SHP77 (cell line): ENCODE data around the gene BTNL8.

Experiments
- DNase-seq, 2 experiments: peaks; one replicate each; lab custom pipeline; 2025; lab: John Stamatoyannopoulos, UW

BTNL8 gene, protein sequence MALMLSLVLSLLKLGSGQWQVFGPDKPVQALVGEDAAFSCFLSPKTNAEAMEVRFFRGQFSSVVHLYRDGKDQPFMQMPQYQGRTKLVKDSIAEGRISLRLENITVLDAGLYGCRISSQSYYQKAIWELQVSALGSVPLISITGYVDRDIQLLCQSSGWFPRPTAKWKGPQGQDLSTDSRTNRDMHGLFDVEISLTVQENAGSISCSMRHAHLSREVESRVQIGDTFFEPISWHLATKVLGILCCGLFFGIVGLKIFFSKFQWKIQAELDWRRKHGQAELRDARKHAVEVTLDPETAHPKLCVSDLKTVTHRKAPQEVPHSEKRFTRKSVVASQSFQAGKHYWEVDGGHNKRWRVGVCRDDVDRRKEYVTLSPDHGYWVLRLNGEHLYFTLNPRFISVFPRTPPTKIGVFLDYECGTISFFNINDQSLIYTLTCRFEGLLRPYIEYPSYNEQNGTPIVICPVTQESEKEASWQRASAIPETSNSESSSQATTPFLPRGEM

DNA sequence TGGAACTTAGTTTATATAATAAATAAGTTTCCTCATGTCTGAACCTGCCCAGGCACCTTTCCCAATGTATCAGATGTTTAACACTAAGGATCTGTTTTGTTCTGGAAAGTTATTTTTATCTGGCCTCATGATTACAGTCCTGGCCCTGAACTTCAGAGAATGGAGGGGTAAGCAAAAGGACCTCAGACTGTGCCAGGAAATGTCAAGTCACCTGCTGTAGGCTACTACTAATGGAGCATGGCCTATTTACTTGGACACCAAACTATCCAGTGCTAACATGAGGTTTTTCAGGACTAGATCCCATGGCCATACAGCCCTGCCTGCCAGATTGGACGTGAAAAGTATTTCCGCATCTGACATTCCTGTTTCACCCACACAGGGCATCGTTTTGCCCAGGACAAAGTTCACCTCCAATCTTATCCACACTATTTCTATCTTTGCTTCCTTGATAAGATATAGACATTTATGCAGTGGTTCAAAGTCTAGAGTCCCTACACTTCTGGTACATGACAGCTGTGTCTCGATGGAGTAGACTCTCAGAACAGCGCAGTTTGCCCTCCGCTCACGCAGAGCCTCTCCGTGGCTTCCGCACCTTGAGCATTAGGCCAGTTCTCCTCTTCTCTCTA is at the start of gene BTNL8:
BTNL8 (plus strand) TSS at position 539 of the 626 bp plus-strand sequence. CDS start 152 bp downstream, outside the sequence.
- no peak for DNase-seq

DNA sequence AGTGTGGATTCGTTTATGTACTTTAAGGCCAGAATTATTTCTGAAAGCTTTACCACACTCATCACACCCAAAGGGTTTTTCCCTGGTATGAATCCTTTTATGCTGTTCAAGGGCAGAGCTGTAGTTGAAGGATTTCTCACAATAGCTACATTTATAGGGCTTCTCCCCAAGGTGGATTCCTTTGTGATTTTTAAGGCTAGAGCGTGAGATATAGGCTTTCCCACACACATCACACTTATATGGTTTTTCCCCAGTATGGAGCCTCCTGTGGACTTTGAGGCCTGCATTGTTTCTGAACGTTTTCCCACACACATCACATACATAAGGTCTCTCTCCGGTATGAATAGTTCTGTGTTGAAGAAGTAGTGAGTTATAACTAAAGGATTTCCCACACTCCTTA is 49.1 kb upstream of the BTNL8 start:
- DNase-seq: no peak

DNA sequence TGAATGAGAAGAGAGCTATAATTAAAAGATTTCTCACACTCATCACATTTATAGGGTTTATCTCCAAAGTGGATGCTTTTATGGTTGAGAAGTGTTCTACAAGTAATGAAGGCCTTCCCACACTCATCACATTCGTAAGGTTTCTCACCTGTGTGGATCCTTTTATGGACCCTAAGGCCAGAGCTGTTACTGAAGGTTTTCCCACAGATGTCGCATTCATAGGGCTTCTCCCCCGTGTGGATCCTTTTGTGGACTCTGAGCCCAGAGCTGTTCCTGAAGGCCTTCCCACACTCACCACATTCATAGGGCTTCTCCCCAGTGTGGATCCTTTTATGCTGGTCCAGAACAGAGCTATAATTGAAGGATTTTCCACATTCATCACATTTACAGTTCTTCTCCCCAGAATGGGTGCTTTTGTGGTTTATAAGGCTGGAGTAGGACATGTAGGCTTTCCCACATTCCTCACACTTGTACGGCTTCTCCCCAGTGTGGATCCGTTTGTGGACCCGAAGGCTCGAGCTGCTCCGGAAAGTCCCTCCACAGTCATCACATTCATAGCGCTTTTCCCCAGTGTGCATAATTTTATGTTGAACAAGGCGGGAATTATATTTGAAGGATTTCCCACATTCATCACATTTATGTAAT is 48.4 kb upstream of the BTNL8 start:
- DNase-seq: no peak

DNA sequence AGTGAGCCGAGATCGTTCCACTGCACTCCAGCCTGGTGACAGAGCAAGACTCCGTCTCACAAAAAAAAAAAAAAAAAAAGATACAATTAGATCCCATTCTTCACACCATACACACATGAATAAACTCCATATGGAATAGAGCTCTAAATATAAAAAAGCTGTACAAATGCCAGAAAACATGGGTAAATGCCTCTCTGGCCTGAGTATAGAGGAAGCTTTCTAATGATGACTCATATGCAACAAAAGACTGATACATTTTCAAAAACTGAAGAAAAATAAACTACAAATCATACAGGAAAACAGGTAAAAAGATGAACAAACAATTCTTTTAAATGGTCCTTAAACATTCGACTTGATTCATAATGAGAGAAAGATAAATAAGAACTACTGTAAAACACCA is 46.5 kb upstream of the BTNL8 start:
- no peak for DNase-seq

DNA sequence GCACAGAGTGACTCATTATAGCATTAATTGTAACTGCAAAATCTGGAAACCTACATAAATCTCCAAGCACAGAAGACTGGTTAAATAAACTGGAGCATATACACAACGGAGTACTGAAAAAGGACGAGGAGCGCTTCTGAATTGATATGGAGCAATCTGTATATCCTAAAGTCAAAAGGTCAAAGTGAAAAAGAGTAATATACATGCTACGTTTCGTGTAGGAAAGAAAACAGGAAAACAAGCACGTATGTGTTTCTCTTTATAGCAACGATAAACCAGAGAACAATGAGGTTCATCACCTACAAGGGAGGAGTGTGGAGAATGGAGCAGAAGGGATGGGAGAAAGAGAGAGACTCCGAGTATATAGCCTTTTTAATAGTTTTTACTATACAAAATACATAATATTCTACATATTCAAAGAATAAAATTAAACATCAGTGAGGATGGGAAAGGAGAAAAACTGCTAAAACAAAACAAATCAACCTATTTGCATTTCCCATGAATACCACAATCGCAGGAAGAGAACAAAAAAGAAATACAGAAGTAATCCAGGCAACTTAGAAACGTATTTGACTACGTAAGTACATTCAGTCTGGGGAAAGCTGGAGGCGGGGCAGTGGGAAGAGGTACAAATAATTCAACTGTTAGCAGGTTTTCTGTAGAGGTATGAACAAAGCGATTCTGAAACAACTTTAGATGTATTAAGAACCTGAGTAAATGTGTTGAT is 45.7 kb upstream of the BTNL8 start:
- no peak for DNase-seq

DNA sequence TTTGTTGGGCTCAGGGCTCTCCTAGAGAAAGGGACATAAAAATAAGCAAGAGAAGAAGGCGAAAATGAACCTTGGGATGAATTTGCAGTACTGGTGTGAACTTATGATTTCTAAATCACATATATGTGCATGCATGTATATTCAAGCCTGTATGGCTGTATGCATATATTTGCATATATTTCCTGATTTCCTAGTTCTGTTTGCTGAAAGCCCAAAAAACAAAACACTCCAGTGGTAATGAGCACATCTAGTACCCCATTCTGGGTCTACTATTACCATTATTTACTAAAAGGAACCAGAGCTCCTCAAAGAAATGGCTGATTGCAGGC is 45.1 kb upstream of the BTNL8 start:
- DNase-seq: no peak

DNA sequence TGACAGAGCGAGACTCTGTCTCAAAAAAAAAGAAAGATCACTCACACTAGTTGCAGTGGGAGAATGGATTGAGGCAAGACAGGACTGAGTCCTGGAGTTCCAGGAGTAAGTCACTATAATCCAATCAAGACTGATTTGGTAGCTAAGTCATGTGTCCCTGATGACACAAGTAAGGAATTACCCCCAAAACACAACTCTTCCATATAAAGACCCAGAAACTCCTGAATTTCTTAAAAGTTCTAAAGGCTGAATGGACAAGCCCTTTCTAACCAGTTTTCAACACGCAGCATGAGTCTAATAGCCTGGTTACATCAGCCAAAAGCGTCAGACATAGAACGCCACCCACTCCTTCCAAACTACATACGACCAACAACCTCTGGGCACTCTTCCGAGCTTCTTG is 40.4 kb upstream of the BTNL8 start:
- DNase-seq: no peak

DNA sequence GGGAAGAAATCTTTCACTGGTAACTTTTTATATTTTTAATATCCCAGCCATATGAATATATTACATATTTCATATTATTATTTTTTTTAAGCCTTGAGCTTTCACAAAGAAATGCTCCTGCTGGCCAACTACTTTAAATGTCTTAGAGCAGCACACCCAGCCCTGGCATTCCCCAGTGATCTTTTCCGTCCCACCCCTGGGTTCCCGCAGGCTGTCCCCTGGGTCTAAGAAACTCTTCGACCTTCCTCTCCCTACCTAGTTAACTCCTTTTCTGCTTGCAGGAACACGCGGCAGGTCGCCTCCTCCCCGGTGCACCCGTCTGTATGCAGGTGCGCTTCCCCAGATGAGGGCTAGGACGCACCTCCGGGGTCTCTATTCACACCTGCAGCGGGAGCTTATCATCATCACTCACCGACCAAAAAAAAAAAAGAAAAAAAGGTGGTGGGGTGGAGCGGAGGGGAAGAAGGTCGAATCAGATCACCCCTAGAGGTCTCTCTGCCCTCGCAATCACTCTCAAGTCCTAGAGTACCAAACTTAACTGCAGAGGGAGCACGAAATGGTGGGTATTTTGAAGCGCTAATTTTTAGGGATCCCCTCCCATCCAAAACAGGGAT is 38.6 kb upstream of the BTNL8 start:
- DNase-seq: peak in 1 of 2 experiments; percentile 35

DNA sequence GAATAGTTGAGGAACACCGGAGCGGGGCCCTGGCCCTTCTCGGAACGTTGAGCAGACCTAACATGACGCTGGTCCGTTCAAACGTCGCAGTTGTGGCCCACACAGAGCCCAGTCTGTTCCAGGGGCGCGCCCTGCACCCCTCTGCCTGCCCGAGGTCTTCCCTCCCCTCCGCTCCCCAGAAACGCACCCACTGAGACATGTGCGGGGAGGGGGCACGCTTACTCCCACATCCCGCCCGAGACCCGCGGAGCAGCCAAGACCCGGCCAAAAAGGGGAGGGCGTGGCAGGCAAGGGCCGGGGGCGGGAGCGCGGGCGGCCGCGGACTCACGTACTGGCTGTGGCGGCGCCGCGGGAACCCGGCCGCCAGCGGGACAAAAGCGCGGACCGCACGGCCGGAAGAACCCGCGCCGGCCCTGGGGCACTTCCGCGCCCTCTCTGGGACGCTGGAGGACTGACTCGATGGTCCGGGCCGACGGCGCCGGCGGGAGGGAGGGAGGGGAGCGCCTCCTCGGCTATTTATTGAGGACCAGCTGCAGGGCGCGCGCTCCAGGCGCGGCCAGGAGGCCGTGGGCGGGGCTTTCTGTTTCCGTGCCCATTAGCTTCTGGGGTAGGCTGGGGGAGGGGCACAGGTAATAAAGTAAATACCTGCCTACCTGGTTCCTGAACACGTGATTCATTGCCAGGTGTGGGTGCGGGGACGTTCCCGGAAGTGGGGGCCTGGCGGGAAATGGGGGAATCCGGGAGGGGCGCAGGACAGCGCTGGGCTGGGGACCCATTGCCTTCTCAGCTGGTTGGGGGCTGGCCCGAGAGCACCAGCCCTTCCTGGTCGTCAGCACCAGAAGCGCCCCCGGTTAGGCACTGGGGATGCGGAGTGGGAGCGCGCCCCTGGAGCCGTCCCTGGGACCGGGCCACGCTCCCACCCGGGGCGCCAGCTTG is 37.8 kb upstream of the BTNL8 start, which contains the start of gene ZFP62:
ZFP62 (minus strand) TSS at position 390 of the 936 bp plus-strand sequence; CDS start at position 333, 57 bp downstream.
- DNase-seq: peak; percentile 81 to 89

DNA sequence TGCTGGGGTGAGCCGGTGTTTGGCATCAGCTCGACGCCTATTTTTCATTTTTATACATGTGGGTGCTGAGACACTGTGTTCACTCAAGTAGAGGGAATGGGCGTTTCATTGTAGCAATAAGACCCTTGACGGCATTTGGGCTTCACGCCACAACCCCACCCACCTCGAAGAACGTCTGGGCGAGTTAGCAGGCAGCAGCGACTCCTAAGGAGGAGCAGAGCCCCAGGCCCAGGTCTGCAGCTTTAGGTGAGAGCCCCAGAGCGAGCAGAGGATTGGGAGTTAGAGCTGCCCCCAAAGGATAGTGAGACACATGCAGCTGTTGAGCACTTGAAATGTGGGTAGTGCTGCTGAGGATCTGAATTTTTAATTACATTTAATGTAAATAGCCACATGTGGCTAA is 36.3 kb upstream of the BTNL8 start:
- no peak for DNase-seq

DNA sequence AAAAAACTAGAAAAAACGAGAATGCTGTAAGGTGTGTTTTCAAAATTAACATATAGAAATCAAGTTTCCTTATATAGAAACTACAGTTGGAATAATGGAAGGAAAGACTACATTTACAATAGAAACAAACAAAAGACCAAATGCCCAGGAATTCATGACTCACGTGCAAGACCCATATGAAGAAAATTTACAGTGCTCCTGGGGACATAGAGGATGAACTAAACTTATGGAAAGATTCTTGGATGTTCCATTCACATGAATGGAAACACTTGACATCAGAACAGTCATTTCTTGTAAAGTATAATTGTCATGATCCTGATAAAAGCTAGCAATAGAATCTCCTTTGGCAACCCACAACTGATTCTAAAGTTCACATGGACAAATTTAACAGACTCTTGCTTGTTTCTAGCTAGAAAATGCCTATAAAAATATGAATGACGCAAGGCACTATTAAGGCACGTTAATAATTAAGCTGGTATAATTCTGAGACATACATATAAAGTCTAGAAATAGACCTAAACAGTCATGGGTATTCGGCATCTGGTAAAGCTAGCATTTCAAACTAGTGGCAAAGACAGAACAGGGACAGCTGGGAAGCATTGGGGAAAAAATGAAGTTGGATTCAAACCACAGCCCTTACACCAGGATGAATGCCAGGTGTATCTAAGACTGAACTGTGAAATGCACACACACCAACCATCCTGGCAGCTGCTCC is 32.8 kb upstream of the BTNL8 start:
- DNase-seq: no peak

DNA sequence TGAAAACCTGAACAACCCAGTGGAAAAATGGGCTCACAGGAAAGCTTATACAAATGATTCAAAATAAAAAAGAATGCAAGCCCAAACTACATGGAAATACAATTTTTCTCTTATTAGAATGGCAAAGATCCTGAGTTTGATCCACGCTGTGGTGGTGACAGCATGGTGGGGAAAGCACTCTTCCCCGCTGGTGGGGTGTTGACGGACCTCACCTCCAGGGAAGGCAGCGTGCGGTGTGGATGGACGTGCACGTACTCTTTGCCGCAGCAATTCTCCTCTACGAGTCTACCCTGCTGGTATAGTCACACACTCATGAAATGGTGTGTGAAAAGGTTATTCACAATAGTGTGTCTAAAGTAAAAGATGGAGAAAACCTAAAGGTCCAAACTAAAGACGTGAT is 32.0 kb upstream of the BTNL8 start:
- no peak for DNase-seq

DNA sequence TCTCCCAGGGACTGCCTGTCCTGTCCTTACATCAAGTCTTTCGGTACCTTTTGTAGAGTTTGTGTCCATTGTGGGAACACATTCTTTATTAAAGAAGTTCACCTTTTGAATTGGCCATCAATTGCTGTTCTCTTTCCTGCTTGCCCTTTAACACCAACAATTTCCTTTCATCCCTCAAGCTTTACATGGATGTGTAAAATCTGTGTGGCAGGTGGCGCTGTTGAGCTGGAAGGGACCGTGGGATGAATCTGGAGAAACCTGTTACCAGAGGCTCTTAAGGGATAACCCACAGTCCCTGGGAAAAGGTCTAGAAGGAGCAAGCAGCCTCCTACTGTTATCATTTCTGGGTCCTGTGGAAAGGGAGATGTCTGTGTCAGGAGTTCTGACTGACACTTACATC is 30.0 kb upstream of the BTNL8 start:
- DNase-seq: peak; percentile 68 to 72

DNA sequence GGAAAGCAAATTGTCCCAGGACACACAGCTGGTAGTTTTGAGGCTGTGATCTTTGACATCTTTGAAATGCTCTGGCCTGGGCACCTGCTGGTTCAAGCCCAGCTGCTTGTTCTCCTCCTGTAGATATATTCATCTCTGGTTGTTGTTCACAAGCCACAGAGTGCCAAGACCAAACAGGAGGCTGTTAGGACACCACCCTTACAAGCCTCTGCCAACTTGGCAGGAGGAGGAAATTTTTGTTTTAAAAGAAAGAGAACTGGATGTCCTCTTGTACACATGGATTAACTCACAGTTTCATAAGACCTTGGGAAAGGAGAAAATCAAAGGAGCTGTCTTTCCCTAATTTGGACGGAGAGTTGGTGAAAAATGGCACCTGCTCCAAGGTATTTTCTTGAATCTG is 29.4 kb upstream of the BTNL8 start:
- no peak for DNase-seq

DNA sequence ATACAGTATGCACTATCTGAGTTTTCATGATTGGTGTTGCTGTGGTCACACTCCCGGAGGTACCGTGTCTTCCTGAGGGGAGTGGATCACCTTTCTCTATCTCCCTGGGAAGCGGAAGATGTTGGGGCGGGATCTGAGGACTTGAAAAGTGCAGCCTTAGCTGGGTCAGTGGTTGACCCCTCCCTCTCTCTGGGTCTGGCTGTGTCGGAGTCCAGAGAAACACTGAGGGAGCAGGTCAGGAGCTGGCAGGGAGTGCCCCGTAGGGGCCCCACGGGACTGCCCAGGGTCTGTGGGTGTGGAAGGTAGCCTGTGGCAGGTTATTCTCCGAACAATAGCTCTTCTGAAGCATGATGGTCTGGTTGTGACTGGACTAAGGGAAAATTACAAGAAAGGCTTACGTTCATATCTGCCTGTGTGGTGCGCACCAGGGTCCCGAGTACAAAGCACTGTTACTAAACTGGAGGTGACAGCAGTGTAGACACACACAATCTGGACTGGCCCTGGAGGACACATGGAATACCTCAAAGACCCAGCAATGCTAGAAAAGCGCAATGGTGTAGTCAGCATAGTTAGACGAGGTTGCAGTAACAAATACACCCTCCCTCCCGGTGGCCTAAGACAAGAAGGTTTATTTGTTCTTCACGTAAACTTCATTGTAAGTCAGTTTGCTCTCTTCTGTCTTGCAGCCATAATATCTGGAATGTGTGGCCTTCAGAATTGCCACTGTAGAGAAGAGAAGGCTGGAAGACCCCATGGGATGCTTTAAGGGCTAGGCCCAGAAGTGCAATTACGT is 28.5 kb upstream of the BTNL8 start:
- no peak for DNase-seq

DNA sequence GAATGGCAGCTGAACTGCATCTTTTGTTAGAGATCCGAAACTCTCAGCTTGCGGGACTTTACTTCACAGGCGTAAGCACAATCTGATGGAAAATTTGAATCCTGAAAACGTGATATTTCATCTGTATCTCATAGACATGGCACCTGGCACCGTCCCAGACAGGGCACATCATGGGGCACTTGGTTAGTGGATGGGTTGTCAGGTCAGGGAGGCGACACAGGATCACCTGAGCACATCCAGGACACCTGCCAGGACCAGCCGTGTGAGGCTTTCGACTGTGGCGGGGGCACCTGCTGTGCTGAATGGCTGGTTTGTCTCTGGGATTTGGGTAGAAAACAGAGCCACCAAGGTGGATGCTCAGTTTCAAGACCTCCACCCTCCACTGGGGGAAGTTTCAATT is 26.5 kb upstream of the BTNL8 start:
- no peak for DNase-seq

DNA sequence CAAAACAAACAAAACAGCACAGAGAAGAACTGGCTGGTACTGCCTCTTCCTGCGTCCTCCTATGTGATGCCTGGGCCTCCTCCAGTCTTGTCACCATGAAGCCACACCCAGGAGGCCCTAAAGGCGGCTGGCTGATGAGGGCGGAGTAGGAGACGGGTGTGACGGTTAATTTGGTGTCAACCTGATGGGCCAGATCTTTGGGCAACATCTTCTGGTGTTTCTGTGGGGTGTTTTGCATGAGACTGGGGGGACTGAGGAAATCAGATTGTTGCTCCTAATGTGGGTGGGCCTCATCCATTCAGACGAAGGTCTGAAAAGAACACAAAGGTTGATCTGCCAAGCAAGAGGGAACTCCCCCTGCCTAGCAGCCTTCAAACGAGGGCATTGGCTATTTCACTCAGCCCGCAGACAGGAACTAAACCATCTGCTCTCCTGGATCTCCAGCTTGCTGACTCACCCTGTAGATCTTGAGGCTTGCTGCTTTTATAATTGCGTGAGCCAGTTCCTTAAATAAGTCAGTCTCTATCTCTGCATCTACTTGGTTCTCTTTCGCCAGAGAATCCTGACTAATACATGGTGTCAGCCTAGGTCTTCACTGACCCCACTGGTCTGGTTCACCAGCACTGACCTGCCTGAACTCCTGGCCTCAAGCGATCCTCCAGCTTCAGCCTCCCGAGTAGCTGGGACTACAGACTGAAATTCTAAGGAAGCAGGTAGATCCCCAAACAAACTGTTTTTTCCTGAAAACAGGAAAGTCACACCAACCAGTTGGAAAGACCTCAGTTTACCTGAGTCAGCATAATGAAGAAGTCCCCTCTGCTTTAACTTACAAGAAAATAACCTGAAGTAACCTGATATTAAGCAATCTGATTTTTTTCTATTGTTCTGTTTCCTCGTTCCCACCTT is 25.1 kb upstream of the BTNL8 start:
- DNase-seq: peak in 1 of 2 experiments; percentile 10
